Measurements from ENCODE around the gene PITPNC1. TPM values are rescaled to one million over a fixed set of nuclear protein-coding genes. Genes with fewer than 3 reads are reported as not detected.

PITPNC1 gene
- total RNA-seq, 1 donor from 2014 or later: 12.4 TPM

DNA sequence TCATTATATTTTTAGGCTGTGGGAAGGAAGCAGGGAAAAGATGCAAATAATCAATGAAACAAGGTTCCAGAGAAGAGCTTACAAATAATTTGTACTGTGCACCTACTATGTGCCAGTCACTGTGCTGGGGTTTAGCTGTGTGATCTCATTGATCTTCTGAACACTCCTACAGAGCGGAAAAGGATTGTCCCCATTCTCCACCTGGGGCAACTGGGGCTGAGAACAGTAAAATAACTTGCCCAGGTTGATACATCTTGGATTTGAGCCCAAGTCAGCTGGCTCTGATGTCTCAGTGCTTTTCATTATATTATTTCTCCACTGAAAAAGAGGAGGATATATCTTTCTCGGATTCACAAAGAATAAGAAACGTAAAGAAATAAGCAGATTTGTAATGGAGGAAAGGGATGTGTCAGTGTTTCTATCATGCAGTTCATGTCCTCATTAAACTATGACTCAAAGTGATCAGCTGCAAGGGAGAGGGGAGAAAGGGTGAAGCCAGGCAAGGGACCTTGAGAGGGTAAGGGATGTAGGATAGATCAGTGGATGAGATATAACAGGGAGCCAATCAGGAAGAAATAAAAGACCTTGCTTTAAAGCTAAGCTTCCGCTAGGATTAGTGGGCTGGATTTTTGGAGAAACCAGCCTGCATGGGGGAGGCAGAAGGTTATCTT, 197.0 kb downstream of the PITPNC1 start:
- FAIRE-seq: no peak

DNA sequence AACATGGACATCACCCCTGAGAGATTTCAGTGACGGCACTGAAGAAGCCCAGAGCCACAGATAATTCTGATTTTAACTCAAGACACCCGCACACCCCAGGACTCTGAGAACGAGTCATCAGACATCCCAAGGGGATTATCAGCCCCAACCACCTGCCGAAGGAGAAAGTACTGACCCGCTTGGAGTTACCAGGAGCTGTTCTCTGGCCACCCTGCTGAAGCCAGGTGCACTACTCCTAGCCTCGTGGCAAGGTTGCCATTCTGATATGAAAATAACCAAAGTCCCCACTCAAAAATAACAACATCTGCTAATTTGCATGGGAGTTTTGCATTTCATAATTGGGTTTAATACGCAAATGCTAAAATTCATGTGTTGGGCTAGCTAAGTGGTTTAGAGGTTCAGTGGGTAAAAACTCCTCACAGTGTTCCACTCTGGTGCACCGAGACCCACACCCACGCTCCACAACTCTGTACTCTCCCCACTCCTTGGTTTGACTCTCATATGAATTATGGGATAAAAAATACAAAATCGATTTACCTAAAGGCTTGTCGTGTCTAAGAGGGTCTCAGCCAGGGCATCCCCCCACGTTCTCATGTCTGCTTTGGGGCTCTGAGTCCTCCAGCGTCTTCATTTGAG, 197.7 kb downstream of the PITPNC1 start:
- no peak for FAIRE-seq
- Histone ChIP-seq H3K36me3 (ENCODE audit: insufficient read depth, low read length) (no peaks in the 10 kb centered on the region), H3K79me2 (ENCODE audit: insufficient read depth, low read length) (no peaks in the 10 kb centered on the region), H3K27ac (ENCODE audit: low read depth, low read length) (no peak overlapping the region), H3K4me2 (ENCODE audit: low read length) (no peak overlapping the region), H3K4me3 (ENCODE audit: insufficient read depth, low read depth, low read length) (no peak overlapping the region), H3K9ac (ENCODE audit: low read length) (no peak overlapping the region), H3K4me1 (ENCODE audit: insufficient read depth, low read length) (no peaks in the 10 kb centered on the region), H2AFZ (ENCODE audit: low read depth, low read length) (no peak overlapping the region), H3K27me3 (ENCODE audit: insufficient read depth, low read length) (no peaks in the 10 kb centered on the region), H3K9me3 (ENCODE audit: insufficient read depth, low read depth, low read length) (no peaks in the 10 kb centered on the region), H4K20me1 (ENCODE audit: insufficient read depth, low read length) (no peaks in the 10 kb centered on the region)
- Mint-ChIP-seq H3K36me3 (ENCODE audit: low read depth, unreplicated experiment) (peaks cover 8% of the 10 kb centered on the region), H3K9me3 (ENCODE audit: unreplicated experiment) (no peaks in the 10 kb centered on the region), H3K4me3 (ENCODE audit: unreplicated experiment) (no peak overlapping the region), H3K27ac (ENCODE audit: unreplicated experiment) (no peak overlapping the region), H3K4me1 (ENCODE audit: low read depth, unreplicated experiment) (peaks cover 5% of the 10 kb centered on the region), H3K27me3 (ENCODE audit: low read depth, unreplicated experiment) (no peaks in the 10 kb centered on the region)
- TF ChIP-seq, protein P1, sequence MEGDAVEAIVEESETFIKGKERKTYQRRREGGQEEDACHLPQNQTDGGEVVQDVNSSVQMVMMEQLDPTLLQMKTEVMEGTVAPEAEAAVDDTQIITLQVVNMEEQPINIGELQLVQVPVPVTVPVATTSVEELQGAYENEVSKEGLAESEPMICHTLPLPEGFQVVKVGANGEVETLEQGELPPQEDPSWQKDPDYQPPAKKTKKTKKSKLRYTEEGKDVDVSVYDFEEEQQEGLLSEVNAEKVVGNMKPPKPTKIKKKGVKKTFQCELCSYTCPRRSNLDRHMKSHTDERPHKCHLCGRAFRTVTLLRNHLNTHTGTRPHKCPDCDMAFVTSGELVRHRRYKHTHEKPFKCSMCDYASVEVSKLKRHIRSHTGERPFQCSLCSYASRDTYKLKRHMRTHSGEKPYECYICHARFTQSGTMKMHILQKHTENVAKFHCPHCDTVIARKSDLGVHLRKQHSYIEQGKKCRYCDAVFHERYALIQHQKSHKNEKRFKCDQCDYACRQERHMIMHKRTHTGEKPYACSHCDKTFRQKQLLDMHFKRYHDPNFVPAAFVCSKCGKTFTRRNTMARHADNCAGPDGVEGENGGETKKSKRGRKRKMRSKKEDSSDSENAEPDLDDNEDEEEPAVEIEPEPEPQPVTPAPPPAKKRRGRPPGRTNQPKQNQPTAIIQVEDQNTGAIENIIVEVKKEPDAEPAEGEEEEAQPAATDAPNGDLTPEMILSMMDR (IDR thresholded peaks at IDR 0.05; ENCODE audit: insufficient read depth, low read depth, low read length): no peak
- no peak for TF ChIP-seq EZH2 (IDR thresholded peaks at IDR 0.05; ENCODE audit: insufficient read depth, low read length)
- no peak for DNase-seq (ENCODE audit: low read depth)

More for the DNA sequence above, 197.0 kb downstream of the PITPNC1 start:
- H3K9me3 Mint-ChIP-seq (ENCODE audit: unreplicated experiment): no peaks in the 10 kb centered on the region
- Histone ChIP-seq H3K9me3 (ENCODE audit: insufficient read depth, low read depth, low read length) (no peaks in the 10 kb centered on the region), H4K20me1 (ENCODE audit: insufficient read depth, low read length) (no peaks in the 10 kb centered on the region), H3K27ac (ENCODE audit: low read depth, low read length) (no peak overlapping the region), H3K79me2 (ENCODE audit: insufficient read depth, low read length) (no peaks in the 10 kb centered on the region), H3K4me3 (ENCODE audit: insufficient read depth, low read depth, low read length) (no peak overlapping the region), H3K27me3 (ENCODE audit: insufficient read depth, low read length) (no peaks in the 10 kb centered on the region), H3K4me1 (ENCODE audit: insufficient read depth, low read length) (no peaks in the 10 kb centered on the region), H3K9ac (ENCODE audit: low read length) (no peak overlapping the region), H3K4me2 (ENCODE audit: low read length) (no peak overlapping the region), H3K36me3 (ENCODE audit: insufficient read depth, low read length) (no peaks in the 10 kb centered on the region), H2AFZ (ENCODE audit: low read depth, low read length) (no peak overlapping the region)
- no peaks in the 10 kb centered on the region for H3K27me3 Mint-ChIP-seq (ENCODE audit: low read depth, unreplicated experiment)
- H3K4me3 Mint-ChIP-seq (ENCODE audit: unreplicated experiment): no peak overlapping the region
- peaks cover 8% of the 10 kb centered on the region for H3K36me3 Mint-ChIP-seq (ENCODE audit: low read depth, unreplicated experiment)
- H3K27ac Mint-ChIP-seq (ENCODE audit: unreplicated experiment): no peak overlapping the region
- peaks cover 12% of the 10 kb centered on the region for H3K4me1 Mint-ChIP-seq (ENCODE audit: low read depth, unreplicated experiment)
- no peak for DNase-seq (ENCODE audit: low read depth)
- TF ChIP-seq EZH2 (IDR thresholded peaks at IDR 0.05; ENCODE audit: insufficient read depth, low read length): no peak
- TF ChIP-seq, protein P1 (IDR thresholded peaks at IDR 0.05; ENCODE audit: insufficient read depth, low read depth, low read length): no peak

DNA sequence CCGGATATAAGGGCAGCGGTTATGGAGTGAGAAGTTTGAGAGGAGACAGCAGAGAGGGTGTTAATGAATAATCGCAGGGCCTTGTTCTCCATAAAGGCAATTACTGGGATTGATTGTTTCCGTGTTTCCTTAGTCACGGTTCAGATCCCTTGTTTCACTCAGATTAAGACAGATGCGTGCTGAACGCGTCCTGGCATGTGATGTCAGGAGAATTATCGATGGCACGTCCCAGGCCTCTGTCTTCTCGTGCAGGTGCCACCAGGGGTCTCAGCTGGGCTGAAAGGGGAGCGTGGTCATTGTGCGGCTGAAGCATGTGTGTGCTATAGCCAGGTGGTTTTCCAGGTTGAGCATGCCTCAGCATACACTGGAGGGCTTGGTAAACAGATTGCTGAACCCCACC, 198.2 kb downstream of the PITPNC1 start:
- no peak overlapping the region for H3K4me2 ChIP-seq (ENCODE audit: low read length)
- no peaks in the 10 kb centered on the region for H3K4me1 ChIP-seq (ENCODE audit: insufficient read depth, low read length)
- no peak overlapping the region for H3K4me3 Mint-ChIP-seq (ENCODE audit: unreplicated experiment)
- no peak overlapping the region for H3K27ac Mint-ChIP-seq (ENCODE audit: unreplicated experiment)
- no peaks in the 10 kb centered on the region for H3K4me1 Mint-ChIP-seq (ENCODE audit: low read depth, unreplicated experiment)
- DNase-seq (ENCODE audit: low read depth) (no peak), FAIRE-seq (no peak)
- H3K27ac ChIP-seq (ENCODE audit: low read depth, low read length): no peak overlapping the region
- no peaks in the 10 kb centered on the region for H3K9me3 ChIP-seq (ENCODE audit: insufficient read depth, low read depth, low read length)
- H3K36me3 Mint-ChIP-seq (ENCODE audit: low read depth, unreplicated experiment): peaks cover 6% of the 10 kb centered on the region
- no peaks in the 10 kb centered on the region for H4K20me1 ChIP-seq (ENCODE audit: insufficient read depth, low read length)
- no peaks in the 10 kb centered on the region for H3K27me3 Mint-ChIP-seq (ENCODE audit: low read depth, unreplicated experiment)
- no peaks in the 10 kb centered on the region for H3K79me2 ChIP-seq (ENCODE audit: insufficient read depth, low read length)
- no peaks in the 10 kb centered on the region for H3K27me3 ChIP-seq (ENCODE audit: insufficient read depth, low read length)
- H3K36me3 ChIP-seq (ENCODE audit: insufficient read depth, low read length): no peaks in the 10 kb centered on the region
- no peak overlapping the region for H3K9ac ChIP-seq (ENCODE audit: low read length)
- no peaks in the 10 kb centered on the region for H3K9me3 Mint-ChIP-seq (ENCODE audit: unreplicated experiment)
- H3K4me3 ChIP-seq (ENCODE audit: insufficient read depth, low read depth, low read length): no peak overlapping the region
- no peak overlapping the region for H2AFZ ChIP-seq (ENCODE audit: low read depth, low read length)
- TF ChIP-seq, protein P1 (IDR thresholded peaks at IDR 0.05; ENCODE audit: insufficient read depth, low read depth, low read length): no peak
- TF ChIP-seq EZH2 (IDR thresholded peaks at IDR 0.05; ENCODE audit: insufficient read depth, low read length): no peak
